Measurements from ENCODE around the gene GJA8.
"Not testable (repeated sequence)": the region's sequence is repeated elsewhere in the genome, so short reads cannot be mapped to it uniquely, and the experiment has no call there.

GJA8 gene

DNA sequence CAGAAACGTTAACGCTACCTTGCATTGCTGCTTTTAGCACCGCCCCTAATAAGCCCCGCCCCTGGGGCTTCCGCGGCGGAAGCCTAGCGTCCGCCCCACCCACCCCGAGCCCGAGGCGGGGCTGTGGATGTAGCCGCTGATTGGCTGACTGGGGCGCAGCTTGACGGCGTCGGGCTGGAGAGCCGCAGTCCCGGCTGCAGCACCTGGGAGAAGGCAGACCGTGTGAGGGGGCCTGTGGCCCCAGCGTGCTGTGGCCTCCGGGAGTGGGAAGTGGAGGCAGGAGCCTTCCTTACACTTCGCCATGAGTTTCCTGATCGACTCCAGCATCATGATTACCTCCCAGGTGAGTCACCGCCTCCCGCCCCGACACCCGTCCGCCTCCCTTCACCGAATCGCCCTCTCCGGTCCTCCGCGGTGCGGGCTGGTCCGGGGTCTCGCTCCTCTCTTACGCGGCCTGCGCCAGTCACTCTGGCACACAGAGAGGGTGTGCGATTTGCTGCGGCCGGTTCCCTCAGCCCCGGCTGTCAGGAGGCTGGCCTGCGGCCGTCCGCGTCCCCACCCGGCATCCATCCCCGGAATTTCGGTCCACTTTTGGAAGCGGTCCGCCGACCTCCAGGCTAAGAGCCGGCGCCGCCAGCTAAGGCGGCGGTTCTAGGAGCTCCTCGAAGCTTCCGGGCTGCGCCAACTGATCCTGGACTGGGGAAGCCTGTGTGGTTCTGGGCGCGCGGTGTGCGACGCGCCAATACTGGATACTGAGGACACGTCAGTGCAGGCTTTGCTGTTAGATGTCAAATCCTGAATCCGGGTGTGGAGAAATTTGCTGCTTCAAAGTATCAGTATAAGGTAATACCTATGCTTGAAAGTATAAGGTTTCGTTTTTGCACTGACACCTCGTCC, 25.9 kb downstream of the GJA8 start, which contains the start of gene GPR89B (continued):
- TF ChIP-seq IKZF3 (tag by site-specific recombination; IDR thresholded peaks at IDR 0.05): peak; percentile 67; the same call in 1 of the 2 replicates
- TF ChIP-seq ZNF2 (tag by site-specific recombination; IDR thresholded peaks at IDR 0.05): peak; percentile 78
- TF ChIP-seq, protein P1, sequence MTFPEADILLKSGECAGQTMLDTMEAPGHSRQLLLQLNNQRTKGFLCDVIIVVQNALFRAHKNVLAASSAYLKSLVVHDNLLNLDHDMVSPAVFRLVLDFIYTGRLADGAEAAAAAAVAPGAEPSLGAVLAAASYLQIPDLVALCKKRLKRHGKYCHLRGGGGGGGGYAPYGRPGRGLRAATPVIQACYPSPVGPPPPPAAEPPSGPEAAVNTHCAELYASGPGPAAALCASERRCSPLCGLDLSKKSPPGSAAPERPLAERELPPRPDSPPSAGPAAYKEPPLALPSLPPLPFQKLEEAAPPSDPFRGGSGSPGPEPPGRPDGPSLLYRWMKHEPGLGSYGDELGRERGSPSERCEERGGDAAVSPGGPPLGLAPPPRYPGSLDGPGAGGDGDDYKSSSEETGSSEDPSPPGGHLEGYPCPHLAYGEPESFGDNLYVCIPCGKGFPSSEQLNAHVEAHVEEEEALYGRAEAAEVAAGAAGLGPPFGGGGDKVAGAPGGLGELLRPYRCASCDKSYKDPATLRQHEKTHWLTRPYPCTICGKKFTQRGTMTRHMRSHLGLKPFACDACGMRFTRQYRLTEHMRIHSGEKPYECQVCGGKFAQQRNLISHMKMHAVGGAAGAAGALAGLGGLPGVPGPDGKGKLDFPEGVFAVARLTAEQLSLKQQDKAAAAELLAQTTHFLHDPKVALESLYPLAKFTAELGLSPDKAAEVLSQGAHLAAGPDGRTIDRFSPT (tag by site-specific recombination; IDR thresholded peaks at IDR 0.05): 0 out of 2 replicates have a peak, but pooled peaks have one; percentile 22
- peak; percentile 81 for TF ChIP-seq ZNF600 (tag by site-specific recombination; IDR thresholded peaks at IDR 0.05)
- peak; percentile 50; the same call in 1 of the 2 replicates for TF ChIP-seq ZSCAN30 (tag by site-specific recombination; IDR thresholded peaks at IDR 0.05)
- TF ChIP-seq, protein P2, sequence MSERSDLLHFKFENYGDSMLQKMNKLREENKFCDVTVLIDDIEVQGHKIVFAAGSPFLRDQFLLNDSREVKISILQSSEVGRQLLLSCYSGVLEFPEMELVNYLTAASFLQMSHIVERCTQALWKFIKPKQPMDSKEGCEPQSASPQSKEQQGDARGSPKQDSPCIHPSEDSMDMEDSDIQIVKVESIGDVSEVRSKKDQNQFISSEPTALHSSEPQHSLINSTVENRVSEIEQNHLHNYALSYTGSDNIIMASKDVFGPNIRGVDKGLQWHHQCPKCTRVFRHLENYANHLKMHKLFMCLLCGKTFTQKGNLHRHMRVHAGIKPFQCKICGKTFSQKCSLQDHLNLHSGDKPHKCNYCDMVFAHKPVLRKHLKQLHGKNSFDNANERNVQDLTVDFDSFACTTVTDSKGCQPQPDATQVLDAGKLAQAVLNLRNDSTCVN (tag by site-specific recombination; optimal IDR thresholded peaks at IDR 0.05): peak; percentile 59
- TF ChIP-seq, protein P3, sequence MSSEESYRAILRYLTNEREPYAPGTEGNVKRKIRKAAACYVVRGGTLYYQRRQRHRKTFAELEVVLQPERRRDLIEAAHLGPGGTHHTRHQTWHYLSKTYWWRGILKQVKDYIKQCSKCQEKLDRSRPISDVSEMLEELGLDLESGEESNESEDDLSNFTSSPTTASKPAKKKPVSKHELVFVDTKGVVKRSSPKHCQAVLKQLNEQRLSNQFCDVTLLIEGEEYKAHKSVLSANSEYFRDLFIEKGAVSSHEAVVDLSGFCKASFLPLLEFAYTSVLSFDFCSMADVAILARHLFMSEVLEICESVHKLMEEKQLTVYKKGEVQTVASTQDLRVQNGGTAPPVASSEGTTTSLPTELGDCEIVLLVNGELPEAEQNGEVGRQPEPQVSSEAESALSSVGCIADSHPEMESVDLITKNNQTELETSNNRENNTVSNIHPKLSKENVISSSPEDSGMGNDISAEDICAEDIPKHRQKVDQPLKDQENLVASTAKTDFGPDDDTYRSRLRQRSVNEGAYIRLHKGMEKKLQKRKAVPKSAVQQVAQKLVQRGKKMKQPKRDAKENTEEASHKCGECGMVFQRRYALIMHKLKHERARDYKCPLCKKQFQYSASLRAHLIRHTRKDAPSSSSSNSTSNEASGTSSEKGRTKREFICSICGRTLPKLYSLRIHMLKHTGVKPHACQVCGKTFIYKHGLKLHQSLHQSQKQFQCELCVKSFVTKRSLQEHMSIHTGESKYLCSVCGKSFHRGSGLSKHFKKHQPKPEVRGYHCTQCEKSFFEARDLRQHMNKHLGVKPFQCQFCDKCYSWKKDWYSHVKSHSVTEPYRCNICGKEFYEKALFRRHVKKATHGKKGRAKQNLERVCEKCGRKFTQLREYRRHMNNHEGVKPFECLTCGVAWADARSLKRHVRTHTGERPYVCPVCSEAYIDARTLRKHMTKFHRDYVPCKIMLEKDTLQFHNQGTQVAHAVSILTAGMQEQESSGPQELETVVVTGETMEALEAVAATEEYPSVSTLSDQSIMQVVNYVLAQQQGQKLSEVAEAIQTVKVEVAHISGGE (tag by site-specific recombination; conservative IDR thresholded peaks at IDR 0.05; ENCODE audit: low read depth): 0 out of 2 replicates have a peak, but pooled peaks have one; percentile 35
- TF ChIP-seq ZNF76 (tag by site-specific recombination; IDR thresholded peaks at IDR 0.05; ENCODE audit: borderline replicate concordance, low read depth): peak; percentile 21; the same call in 1 of the 2 replicates
- TF ChIP-seq GLIS2 (tag by site-specific recombination; IDR thresholded peaks at IDR 0.05): peak; percentile 76
- 0 out of 2 replicates have a peak, but pooled peaks have one; percentile 30 for TF ChIP-seq ZFHX2 (tag by site-specific recombination; conservative IDR thresholded peaks at IDR 0.05)
- TF ChIP-seq SP3 (tag by site-specific recombination; IDR thresholded peaks at IDR 0.05): peak; percentile 44
- TF ChIP-seq ZEB2 (tag by site-specific recombination; IDR thresholded peaks at IDR 0.05): peak; percentile 77
- peak; percentile 57; the same call in 1 of the 2 replicates for TF ChIP-seq ZNF394 (tag by site-specific recombination; IDR thresholded peaks at IDR 0.05; ENCODE audit: borderline replicate concordance)
- TF ChIP-seq ZNF391 (tag by site-specific recombination; IDR thresholded peaks at IDR 0.05; ENCODE audit: borderline replicate concordance, low read depth): peak; percentile 81; the same call in 1 of the 2 replicates
- TF ChIP-seq ZNF501 (tag by site-specific recombination; IDR thresholded peaks at IDR 0.05): peak; percentile 88
- TF ChIP-seq, protein P4, sequence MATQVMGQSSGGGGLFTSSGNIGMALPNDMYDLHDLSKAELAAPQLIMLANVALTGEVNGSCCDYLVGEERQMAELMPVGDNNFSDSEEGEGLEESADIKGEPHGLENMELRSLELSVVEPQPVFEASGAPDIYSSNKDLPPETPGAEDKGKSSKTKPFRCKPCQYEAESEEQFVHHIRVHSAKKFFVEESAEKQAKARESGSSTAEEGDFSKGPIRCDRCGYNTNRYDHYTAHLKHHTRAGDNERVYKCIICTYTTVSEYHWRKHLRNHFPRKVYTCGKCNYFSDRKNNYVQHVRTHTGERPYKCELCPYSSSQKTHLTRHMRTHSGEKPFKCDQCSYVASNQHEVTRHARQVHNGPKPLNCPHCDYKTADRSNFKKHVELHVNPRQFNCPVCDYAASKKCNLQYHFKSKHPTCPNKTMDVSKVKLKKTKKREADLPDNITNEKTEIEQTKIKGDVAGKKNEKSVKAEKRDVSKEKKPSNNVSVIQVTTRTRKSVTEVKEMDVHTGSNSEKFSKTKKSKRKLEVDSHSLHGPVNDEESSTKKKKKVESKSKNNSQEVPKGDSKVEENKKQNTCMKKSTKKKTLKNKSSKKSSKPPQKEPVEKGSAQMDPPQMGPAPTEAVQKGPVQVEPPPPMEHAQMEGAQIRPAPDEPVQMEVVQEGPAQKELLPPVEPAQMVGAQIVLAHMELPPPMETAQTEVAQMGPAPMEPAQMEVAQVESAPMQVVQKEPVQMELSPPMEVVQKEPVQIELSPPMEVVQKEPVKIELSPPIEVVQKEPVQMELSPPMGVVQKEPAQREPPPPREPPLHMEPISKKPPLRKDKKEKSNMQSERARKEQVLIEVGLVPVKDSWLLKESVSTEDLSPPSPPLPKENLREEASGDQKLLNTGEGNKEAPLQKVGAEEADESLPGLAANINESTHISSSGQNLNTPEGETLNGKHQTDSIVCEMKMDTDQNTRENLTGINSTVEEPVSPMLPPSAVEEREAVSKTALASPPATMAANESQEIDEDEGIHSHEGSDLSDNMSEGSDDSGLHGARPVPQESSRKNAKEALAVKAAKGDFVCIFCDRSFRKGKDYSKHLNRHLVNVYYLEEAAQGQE (tag by site-specific recombination; IDR thresholded peaks at IDR 0.05): 0 out of 2 replicates have a peak, but pooled peaks have one; percentile 40
- TF ChIP-seq ZNF335 (tag by site-specific recombination; conservative IDR thresholded peaks at IDR 0.05): peak; percentile 79
- peak; percentile 51; the same call in 1 of the 2 replicates for TF ChIP-seq SP7 (tag by site-specific recombination; IDR thresholded peaks at IDR 0.05)
- TF ChIP-seq ZNF623 (tag by site-specific recombination; IDR thresholded peaks at IDR 0.05): 0 out of 2 replicates have a peak, but pooled peaks have one; percentile 14
- peak; percentile 34; the same call in 1 of the 2 replicates for TF ChIP-seq ZBTB8A (tag by site-specific recombination; IDR thresholded peaks at IDR 0.05)
- TF ChIP-seq KLF8 (tag by site-specific recombination; IDR thresholded peaks at IDR 0.05): peak; percentile 73
- 0 out of 2 replicates have a peak, but pooled peaks have one; percentile 44 for TF ChIP-seq ZFP69B (tag by site-specific recombination; IDR thresholded peaks at IDR 0.05)
- peak; percentile 20; the same call in 1 of the 2 replicates for TF ChIP-seq ZNF341 (tag by site-specific recombination; IDR thresholded peaks at IDR 0.05; ENCODE audit: low read depth)
- peak; percentile 33; the same call in 1 of the 2 replicates for TF ChIP-seq ZNF629 (tag by site-specific recombination; IDR thresholded peaks at IDR 0.05)

DNA sequence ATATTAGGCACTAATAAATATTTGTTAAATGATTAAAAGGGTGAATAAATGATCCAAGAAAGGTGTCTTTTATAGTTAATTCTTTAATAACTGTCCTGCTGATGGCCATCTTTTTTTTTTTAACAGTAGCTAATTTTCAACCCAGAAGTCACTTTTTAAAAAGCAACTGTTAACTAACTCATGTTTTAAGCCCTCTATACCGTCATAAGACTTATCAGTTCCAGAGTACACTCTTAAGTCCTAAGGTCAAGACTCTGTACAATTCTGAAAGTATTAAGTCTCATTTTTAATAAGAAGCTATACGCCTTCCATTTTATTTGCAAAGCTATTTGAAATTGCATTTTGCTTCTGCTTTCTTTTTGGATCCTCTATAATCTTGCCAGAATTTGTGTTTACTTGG, 28.5 kb downstream of the GJA8 start:
- CTCF ChIA-PET: interaction anchor here (0.7 kb wide), 1 partner anchor 390 kb away, joined by 3 read pairs; no protein-coding TSS in a partner anchor
- H3K27ac ChIP-seq (ENCODE audit: extremely low read depth, low read depth, low read length); H3K9me3 ChIP-seq (ENCODE audit: control insufficient read depth, insufficient read depth, low read depth, low read length); H3K4me3 ChIP-seq (ENCODE audit: low read depth, low read length); POLR2A ChIA-PET; H3K4me1 ChIP-seq (ENCODE audit: control insufficient read depth, insufficient read depth, low read length); H3K36me3 ChIP-seq (ENCODE audit: control insufficient read depth in 2 of 2, insufficient read depth in 1 of 2, low read length in 2 of 2): not testable (repeated sequence)
